Measurements from ENCODE around the gene CDX2.

CDX2 gene

DNA sequence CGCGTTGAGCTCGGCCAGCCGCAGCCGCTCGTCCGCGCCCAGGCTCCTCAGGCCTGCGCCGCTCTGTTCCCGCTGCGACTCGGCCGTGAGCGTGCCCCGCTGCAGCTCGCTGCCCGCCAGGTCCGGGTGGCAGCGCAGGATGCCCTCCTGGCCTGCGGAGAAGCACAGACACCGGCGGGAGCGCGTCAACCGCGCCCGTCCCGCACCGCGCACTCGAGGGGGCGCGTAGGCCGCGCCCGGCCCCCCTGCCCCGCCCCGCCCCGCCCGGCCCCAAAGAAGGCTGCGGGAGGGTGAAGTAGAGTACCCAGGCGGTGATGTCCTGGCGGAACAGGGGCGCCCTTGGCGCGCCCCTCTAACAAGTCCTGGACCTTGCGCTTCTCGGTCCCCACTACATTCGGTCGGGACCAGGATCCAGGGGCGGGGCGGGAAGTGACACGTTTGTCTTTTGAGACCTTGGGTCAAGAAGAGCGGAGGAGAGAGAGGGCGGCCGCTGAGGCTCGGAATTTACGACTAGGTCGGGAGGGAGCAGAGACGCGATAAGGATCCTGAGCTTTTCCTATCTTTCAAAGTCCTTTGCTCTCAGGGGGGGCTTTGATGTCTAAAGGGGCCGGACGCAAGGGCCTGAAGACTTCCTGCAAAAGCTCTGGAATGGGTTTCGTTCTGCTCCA is 9.3 kb upstream of the CDX2 start:
- no peak for DNase-seq

DNA sequence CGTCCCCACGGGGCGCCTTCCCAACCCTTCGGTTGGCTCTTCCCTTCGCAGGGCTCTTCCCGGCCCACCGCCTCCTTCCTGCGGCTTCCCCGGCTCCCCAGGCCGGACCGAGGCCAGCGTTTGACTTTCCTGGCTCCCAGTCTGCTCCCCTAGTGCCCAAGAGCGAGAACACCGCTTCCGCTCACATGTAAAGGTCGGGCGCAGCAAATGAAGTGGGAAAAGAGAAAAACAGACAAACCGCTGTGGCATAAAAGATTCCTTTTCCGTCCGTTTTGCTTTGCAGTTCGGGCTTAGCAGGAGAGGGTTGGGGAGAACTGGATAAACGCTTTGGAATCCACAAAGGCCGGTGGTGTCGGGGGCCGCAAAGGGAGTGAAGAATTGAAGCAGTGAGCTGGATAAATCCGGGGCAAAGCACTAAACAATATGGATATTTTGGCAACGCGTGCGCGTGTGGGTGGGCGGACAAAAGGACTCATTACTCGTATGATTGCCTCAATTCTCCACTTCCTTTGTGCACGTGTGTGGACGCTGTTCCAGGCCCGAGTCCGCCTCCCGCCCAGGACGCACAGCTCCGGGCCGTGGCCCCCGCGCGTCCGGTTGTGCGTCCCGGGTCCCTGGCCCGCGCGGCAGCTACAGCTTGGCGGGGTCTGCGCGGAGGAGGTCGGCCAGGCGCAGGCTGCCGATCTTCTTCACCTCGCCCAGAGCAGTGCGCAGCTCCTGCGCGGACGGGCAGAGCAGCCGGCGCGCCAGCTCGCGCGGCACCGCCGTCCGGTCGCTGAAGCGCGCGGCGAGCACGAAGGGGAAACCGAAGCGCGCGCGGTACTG is 8.6 kb upstream of the CDX2 start:
- DNase-seq, result no peak

DNA sequence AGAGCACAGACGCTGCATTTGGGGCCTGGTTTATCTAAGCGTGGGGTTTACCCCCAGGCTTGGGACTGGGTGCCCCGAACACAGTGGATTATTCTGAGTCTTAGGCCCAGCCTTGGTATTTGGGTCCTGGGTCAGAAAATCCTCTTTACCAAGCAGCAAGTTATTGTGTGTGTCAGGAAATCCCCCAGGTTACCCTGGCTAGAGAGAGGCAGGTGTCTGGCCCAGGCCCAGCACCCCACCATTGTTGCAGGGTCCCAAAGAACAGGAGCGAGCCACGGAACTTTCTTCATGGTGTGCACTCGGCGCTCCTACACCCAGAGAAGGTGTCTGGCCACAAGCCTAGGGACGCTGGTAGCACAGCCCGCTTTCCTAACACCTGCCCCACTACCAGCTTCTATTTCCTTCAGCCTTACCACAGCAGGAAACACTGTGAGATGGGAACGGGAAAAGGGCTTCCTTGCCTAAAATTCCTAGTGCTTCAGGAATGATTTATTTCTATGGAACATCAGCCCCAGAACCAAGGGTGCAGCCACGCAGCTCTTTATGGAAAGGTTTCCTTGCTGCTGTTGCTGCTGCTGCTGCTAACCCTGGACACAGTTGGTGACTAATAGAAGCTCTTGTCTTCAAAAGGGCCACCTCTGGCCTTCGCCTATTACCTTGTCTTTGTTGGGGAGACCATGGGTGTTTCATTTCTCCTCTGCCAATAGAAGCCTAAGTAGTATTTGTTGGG is 7.4 kb upstream of the CDX2 start:
- DNase-seq, result no peak

DNA sequence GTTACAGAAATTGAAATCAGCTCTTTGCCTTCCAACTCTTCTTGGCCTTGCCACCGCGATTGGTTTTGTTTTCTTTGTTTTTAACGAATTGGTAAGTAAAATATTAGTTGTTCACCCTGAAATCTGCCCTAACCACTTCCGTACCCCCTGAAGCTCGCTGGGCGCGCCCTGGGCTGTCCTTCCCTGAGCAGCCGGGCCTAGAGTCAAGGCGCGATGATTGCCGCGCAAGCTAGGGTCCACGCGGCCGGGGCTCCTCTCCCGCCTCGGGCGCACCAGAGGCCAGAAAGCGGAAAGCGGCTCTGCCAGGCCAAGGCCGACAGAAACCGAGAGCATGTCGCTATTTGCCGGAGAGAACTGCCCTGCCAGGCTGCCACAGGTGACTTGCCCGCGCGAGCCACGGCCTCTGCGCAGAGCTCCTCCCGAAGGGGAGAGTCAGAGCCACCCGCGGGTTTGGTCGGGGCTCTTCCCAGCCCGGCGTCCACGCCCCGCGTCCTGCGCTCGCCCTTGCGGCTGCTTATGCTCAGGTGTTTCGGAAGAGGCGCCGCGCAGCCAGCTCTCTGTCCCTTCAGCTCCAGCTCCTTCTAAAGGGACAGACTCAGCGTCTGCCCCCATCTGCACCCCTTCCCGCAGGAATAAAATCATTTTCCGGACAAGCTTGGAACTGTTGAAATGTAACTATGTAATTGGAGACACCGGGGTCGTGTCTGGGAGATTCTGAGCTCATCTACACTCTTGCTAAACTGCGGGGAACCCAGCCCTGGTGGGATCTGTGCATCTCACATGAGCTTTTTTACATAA is 6.6 kb upstream of the CDX2 start:
- DNase-seq, result no peak

DNA sequence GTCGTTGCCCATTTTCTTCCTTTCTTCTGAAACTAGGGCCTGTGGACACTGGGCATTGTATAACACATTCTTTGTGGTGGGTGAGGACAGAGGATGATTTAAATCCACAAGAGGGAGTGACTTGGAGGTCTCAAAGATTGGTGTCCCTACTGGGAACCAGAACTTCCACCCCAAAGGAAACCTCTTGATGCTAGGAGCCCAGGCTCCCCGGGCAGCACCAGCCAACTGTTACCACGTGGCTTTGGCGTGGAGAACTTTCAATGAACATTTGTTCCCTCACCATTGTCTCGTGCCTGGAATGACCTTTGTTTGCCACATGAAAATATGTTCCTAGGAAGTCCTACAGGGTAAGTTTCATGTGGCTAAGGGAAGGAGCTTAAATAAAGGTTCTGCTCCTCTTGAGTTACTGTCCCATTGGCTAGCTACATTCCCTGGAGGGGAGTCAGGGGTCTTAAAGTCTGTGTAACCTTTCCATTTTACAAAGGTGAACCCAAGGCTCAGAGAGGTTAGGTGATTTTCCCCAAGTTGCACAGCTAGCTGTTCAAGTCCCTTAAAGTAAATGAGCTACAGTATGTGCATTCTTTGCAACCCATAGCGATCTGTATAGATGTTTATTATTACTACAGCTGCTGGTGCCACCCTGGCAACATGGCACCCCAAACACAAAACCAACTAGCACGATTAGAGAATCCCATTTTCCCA is 5.0 kb upstream of the CDX2 start:
- no peak for DNase-seq

DNA sequence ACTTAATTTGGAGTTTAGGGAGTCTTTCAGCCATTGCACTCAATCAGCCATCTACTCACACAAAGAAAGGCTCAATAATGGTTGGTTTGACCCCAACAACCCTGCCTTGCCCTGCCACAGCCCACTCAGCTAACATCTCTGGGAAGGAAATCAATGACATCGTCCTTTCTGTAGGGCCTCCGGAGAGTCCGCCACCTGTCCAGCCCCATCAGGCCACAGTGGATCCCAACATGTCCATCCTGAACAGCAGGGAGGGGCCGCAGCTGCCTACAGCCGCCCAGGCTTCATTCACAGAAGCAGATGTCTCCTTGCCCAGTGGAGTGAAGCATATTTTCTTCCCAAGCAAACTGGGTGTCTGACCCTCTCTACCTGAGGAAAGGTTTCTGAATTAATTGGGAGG is 4.2 kb upstream of the CDX2 start:
- DNase-seq, result no peak

DNA sequence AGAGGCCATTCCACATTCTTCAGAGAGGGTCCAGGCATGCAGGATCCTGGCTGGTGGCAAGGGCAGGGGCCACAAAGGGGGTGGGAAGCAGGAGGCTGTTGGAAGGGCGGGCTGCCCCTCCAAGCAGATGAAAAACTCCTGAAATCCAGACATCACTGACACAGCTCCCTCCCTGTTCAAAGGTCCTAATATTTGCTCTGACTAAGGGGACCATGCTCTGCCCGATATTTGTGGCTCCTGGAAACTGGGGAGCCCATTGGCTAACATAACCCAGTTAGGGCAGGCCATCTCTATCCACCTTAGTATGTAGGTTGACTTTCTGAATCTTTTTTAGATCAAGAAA is 3.3 kb upstream of the CDX2 start:
- DNase-seq, result no peak

DNA sequence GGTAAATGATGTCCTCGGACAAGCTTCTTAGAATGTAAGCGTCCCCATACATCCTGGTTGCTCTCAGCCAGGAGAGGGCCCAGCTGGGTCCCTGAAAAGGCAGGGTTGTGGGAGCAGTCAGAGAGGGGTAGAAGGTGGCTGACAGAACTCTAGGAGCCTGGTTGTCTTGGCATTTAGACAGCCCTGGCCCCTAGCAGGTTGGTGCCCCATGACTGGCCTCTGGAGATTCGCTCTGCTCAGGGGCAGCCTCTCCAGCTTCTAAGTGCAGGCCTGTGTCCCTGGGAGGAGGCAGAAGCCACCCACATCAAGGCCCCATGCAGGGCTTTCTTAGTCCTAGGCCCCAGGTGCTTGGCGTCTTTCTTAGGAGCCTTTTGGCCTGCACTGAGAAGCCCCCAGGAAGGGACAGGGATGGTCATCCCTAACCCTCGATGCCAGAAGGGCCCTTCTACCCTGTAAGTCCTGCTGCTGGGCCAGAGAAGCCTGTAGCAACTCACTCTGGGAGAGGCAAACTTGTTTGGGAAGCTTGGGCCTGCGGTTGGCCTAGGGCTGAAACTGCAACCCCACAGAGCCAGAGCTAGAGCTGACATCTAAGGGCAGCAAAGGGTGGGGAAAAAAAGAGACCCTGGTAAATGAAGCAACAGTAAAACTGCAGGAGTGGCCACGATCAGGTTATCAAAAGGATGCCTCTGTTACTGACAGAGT is 2.8 kb upstream of the CDX2 start:
- DNase-seq, result no peak

DNA sequence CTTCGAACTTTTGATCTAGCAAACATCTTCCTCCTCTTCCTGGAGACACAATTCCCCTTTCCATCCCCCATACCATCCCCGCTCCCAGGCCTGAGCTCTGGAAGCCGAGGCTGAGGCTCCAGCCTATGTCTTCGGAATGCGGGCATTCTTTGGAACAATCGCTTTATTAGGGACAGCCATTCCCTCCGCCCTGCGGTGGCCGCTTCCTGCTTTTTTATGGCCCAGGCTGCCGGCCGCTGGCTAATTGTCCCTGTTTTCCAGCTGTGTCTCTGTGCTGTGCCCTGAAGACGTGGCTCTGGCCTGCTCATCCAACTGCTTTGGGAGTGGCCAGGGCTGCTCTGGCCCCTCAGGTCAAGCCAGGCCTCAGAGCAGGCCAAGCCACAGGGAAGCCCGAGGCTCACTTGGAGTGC is 2.1 kb upstream of the CDX2 start:
- DNase-seq, result no peak

DNA sequence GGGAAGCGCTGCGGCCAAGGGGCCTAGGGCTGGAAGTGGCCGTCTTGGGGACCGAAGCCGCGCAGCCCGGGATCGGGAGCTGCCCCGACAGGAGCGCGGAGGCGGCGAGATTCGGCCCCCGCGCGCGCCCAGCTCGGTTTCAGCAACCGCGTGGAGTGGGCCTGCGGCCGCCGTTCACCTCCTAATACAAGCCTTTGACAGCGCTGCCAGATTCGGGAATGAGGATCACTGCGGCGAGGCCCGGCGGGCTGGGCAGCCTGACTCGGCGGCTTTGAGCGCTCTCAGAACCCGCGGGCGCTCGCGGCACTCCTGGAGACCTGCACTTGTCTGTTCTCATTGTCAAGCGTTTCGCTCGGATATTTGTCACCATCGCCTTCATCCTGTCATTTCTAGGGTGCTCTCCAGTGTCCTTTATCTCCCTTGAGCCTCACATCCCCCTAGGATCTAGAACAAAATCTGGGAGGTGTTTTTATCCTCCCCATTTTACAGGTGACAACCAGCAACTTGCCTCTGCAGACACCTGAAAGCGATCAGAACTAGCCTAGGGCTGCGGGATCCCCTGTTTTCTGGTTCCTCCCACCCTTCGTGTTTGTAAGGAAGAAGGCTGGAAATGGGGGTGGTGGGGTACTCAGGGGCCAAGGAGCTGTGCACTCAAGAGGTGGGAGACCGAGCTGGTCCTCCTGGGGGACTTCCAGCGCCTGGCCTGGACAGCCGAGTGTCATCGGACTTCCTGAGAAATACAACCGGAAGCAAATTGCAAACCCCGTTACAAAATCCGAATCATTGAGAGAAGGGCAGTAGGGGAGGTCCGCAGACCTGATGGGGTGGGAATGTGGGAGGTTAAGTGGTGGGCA is 1.5 kb upstream of the CDX2 start:
- DNase-seq, result no peak

DNA sequence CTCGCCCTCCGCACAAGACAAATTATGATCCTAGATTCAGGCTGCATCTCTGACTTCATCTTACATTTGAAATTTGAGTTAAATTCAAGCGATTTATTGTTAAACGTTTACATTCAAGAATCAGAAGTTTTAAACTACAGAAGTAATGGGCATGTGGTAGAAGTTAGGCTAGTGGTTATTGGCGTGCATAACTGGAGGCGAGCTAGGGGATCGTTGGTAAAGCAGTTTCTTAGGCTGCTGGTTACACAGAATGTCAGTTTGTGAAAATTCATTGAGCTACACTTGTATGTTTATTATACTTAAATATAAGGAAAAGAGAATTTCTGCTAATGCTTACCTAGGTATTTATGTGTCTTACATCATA is 733 bp upstream of the CDX2 start:
- no peak for DNase-seq

DNA sequence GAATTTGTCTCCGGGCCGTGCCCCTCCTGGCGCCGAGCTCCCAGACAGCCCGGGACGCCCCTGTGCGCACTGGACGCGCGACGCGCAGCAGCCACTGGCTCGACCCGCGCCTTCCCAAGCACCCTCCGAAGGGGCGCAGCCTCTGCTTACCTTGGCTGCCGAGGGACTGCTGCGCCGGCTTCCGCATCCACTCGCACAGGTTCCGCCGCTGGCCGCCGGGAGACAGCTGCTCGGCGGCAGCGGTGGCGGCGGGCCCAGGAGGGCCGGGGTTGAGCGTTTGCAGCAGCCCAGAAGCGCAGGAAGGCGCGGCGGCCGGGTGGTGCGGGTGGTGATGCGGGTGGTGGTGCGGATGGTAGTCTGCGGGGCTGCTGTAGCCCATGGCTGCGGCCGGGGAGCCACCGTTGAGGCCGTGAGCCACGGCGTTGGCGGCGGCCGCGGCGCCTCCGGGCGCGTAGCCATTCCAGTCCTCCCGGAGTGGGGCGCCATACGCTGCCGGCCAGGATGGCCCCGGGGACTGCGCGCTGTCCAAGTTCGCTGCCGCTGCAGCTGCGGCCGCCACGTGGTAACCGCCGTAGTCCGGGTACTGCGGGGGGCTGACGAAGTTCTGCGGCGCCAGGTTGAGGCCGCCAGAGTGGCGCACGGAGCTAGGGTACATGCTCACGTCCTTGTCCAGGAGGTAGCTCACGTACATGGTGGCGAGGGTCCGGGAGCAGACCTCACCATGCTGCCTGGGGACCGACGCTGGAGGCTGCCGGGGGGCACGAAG is 616 bp downstream of the CDX2 start:
- no peak for DNase-seq

DNA sequence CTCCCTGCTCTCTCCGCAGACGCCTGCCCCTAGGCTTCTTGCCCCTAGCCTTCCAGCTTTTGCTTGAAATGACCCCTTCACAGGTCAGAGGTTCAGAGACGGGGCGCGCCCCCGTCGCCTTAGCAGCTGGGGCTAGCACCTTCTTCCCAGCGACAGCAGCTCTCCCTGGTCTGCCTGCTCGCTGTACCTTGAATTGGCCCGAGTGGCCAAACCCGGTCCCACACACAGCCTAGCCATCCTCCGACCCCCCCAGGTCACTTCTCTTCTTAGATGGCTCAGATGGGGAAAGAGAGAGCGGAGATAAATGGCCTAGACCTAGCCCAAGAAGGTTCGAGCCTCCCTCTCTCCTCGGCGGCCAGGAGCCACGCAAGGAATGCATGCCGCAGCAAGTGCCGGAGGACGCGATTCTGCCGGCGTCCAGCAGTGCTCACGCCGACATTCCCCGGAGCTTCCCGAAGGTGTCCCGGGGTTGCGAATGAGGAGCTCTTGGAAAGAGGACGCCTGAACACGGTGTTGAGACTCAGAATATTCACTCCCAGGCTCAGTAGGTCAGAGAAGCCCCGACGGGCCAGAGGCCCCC is 1.3 kb downstream of the CDX2 start:
- DNase-seq, result no peak

DNA sequence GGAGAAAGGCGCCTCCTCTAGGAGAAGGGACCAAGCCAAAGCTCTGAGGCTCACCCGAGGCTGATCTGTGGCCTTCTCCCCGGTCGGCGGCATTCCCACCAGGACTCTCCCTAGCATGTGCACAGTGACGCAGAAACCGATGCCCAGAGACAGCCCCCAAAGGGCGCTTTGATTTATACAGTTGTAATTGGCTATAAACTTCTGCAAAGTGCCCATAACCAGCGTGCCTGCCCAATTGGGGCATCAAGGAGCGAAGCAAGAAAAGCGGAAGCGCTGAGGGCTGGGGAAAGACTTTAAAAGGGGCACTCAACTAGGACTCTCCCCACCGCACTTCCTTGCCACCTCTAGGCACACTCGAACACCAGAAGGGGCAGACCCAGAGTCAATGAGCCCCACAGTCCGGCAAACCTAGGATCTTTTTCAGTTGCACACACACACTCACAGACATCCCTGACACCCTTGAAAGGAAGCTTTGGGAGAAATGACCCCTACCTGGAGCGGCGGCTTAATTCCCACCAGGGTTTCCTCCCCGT is 1.8 kb downstream of the CDX2 start:
- DNase-seq, result no peak

DNA sequence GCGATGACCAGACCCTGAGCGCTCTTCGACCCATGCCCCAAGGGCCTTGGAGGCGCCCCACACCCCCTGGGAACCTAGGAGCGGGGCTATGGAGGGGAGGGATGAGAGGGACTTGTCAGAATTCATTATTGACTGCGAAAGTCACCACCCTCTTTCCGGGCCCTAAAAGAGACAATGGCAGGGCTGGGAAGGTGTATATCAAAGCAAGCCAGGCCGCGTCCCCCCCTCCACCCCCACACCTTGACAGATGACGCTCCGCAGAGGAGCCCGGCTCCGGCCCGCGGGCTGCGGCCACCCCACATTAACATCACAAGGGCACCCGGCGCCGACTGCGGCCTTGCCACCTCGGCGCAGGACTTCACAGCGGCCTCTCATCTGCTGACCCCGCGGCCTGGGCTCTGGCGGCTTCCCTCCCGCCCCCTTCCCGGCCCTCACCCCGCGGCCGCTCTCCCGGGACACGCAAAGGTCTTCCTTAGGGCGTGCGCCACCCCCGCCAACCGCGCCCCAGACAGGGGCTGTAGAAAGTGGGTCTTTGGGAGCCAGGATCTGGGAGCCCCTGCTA is 2.4 kb downstream of the CDX2 start:
- DNase-seq, result no peak

DNA sequence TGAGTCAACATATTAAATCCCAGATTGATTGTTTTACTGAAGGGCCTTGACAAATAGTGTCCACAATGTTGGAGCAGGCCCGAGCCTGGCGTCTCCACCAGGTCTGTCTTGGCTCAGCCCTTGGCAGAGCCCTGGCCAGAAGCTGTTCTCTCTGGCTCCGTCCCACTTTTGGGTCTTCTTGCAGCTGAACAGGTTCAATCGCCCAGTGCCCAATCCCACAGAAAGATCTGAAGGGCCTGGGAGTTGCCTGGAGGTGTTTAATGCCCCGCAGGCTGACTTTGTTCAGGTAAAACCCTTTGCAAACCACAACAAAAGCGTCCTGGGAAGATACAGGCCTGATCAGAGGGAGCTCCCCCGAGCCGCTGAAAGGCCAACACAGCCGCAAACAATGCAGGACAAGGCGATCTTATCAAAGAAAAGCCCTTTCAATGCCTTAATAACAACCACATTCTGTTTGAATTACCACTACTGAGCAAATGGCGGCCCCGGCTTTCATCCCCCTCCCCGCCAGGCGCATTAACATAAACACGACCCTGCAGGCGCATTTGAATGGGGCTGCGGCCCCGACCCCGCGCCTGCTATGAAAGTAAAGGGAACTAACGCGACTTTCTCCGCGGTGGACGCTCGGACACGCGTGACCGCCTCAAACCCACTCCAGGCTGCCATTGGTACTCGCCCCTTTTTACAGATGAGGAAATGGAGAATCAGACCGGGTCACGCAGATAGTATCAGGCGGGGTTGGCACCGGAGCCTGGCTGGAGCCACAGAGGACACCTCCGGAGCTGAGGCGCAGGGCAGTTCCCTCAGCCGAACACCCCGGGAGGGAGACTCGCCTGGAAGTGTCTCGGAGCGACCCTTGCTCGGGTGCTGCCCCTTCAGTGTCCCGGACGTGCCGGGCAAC is 3.1 kb downstream of the CDX2 start:
- DNase-seq, result no peak

DNA sequence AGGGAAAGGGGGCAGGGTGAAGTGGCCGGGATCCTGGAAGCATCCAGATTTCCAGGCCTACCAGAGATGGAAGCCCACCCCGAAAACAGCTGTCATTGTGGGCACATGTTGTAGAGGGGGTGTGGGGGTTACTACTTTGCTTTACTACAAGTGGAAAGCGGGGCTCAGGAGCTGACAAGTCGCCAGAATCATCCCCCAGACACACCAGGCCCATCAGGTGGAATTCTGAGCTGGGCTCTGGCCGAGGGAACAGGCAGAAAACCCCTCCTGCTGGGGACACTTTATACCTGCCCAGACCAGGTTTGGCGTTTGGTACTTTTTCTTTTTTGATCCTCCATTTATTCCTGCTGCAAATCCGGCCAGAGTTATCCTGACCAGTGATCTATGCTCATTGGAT is 3.8 kb downstream of the CDX2 start:
- DNase-seq, result no peak

DNA sequence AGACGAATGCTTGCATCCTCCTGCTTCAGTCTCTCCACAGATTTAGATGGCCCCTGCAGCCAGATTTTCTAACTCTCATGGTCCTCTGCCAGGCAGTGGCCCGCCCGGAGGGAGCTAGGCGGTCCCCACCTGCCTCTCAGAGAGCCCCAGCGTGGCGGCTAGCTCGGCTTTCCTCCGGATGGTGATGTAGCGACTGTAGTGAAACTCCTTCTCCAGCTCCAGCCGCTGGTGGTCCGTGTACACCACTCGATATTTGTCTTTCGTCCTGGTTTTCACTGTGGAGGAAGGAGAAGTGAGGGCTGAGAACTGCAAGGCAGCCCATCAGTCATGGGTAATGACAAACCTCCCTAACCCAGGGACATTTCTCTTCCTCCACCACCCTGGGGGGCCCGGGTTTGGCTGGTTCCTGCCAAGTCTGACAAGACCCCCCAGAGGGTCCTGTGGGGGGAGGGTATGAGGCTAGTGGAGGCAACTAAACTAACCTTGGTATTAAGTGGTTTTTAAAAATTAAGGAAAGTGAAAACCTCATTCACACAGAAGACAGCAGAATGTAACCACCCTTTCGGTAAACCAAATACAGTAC is 4.3 kb downstream of the CDX2 start:
- no peak for DNase-seq
